Astrocyte of the spinal cord (primary cell): ENCODE measurements around the gene RALGPS2.

ENCODE experiments used
- DNase-seq: peaks from one replicate; pipeline ENCODE4 v3.0.0; 2011; ENCODE audit warnings: low read depth, low spot score
- H3K4me3 ChIP-seq: 2 replicates; pipeline ENCODE4 v1.5.1; 2011; ENCODE audit warnings: low read depth, mild to moderate bottlenecking, low read length, moderate library complexity
- CTCF ChIP-seq: IDR thresholded peaks from 2 replicates; pipeline ENCODE4 v1.5.1; 2012; ENCODE audit warnings: low read depth, mild to moderate bottlenecking, low read length, inconsistent platforms
- in situ Hi-C: cut with HindIII; loops from 2 replicates; pipeline ENCODE4 v1.10.0; 2017; ENCODE audit warnings: low sequenced_read_pairs

Gene RALGPS2

DNA sequence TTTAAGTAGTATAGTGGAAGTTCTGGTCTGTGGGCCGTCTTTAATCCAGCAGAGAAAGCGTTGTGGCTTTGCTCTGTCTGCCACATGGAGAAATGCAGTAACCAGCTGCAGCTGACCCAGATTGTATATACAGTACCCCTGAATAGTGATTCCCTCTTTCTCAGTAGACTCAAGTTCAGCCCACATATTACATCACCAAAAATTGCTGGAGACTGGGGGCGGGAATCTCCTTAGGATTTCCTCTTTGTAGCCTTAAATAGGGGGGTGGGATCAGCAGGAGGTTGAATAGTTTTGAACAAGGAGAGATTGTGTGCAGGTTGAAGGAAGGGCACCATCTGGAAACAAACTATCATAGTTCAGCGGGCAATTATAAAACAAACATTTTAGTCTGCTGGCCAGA lies 145.9 kb downstream of the RALGPS2 start, which contains the start of gene ANGPTL1:
Gene ANGPTL1 (minus strand): TSS at position 134 of the 400 bp plus-strand sequence. CDS start 5,301 bp downstream, outside the sequence.
- peak; percentile 74 for DNase-seq
- in situ Hi-C loops = no loop called here

DNA sequence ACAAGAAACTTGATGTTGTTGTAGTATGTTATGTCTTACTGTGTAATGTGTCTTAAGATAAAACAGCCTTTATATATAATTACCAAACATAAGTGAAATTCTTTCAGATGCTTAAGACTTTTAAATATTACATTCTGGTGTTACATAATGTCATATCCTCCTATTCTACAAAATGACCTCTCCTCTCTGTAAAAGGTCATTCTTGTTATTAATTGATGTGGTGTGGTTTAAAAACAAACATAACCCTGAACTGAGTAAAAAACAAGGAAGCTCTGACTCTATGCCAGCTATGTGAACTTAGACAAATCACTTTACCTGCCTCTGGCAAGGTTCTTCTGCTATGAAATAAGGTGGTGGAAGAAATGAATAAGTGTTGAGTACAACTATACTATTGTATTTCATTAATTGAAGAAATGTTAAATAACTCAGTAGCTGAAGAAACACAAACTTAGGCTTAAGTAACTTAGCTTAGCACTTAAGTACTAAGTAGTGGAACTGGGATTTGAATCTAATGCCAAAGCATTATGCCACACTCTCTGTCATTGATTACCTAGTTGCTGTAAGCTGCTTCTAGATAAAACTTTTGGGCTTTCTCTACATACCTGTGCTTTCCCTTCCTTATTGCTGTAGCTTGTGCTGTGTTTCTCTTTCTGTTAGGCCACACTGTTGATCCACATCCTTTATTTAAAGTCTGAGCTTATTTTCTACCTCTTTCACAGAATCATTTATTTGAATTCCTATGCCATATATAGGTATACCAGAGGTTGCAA lies 146.7 kb downstream of the RALGPS2 start:
- no peak for DNase-seq
- in situ Hi-C loops = no loop called here
- H3K4me3 ChIP-seq = no peak overlapping the region
- no peak for TF ChIP-seq CTCF

More for the DNA sequence above, 145.9 kb downstream of the RALGPS2 start, which contains the start of gene ANGPTL1:
- no peak for TF ChIP-seq CTCF
- H3K4me3 ChIP-seq = peak within 1 kb of the TSS; percentile 17

DNA sequence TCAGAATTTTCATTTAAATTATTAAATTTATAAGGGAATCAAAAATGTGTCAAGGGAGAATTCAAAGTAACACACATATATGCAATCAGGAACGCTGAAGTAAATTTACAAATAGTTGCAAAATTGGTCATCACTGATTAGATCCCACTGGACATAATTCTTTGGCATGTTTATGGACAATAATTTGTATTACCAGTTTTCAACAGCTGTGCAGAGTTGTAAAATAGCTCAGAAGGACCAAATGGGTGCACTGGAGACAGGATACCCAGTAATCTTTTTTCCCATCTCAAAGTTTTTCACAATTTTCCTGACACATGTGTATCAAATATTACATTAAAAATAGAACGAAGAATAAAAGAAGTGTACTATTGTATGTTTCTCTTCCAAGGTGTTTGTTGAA lies 149.9 kb downstream of the RALGPS2 start:
- H3K4me3 ChIP-seq = no peak overlapping the region
- TF ChIP-seq CTCF = no peak
- in situ Hi-C loops = no loop called here

GRCh38 chr1:178875936-178876335 lies 150.9 kb downstream of the RALGPS2 start:
- no peak overlapping the region for H3K4me3 ChIP-seq
- no peak for DNase-seq
- TF ChIP-seq CTCF = no peak
- in situ Hi-C loops = no loop called here

More for the DNA sequence above, 149.9 kb downstream of the RALGPS2 start:
- DNase-seq = no peak

DNA sequence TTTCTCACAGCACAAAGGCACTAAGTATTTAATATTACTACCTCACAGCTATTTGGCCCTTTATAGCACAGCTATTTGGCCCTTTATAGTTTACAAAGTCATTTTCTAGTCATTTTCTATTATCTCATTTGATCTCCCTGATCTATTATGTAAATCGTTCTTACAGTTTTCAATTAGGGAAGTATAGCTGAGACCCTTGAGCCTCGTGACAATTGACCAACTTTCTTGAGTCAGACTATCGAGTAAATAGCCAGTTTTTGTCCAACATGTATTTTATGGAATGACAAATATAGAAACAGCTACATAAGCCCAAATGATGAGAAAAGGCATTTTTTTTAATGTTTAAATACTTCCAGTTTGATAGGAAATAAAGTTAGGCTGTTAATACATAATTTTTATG lies 152.9 kb downstream of the RALGPS2 start:
- no peak for TF ChIP-seq CTCF
- no peak overlapping the region for H3K4me3 ChIP-seq
- DNase-seq = no peak
- in situ Hi-C loops = no loop called here

DNA sequence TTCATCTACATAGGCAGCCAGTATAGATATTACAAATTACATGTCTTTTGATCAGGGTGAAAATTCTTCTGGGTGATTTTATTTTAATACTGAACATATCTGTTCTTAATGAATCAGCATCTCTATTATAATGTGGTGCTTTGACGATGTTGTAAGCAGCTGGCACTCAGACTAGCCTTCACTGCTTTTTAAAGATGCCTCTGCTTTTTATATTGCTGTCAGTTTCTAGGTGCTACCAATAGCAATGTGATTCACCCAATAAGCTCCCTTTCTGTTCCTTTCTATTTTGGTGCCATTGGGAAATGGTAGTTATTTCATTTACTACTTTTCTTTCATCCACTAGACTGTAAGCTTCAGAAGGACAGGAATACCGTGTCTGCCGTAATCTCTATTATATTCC lies 156.9 kb downstream of the RALGPS2 start:
- in situ Hi-C loops = no loop called here
- no peak for DNase-seq
- no peak for TF ChIP-seq CTCF
- H3K4me3 ChIP-seq = no peak overlapping the region
